HG02973 (cell line): ENCODE data around the gene ANKRD29.
"Not testable (repeated sequence)": the region's sequence is repeated elsewhere in the genome, so short reads cannot be mapped to it uniquely, and the experiment has no call there.

Source experiments
- ATAC-seq: cut with Tn5 transposase; IDR thresholded peaks from one replicate; pipeline ENCODE4 v1.9.1; 2021; ENCODE audit warnings: moderate library complexity; ENCODE audit not compliant: unreplicated experiment

The ANKRD29 gene

DNA sequence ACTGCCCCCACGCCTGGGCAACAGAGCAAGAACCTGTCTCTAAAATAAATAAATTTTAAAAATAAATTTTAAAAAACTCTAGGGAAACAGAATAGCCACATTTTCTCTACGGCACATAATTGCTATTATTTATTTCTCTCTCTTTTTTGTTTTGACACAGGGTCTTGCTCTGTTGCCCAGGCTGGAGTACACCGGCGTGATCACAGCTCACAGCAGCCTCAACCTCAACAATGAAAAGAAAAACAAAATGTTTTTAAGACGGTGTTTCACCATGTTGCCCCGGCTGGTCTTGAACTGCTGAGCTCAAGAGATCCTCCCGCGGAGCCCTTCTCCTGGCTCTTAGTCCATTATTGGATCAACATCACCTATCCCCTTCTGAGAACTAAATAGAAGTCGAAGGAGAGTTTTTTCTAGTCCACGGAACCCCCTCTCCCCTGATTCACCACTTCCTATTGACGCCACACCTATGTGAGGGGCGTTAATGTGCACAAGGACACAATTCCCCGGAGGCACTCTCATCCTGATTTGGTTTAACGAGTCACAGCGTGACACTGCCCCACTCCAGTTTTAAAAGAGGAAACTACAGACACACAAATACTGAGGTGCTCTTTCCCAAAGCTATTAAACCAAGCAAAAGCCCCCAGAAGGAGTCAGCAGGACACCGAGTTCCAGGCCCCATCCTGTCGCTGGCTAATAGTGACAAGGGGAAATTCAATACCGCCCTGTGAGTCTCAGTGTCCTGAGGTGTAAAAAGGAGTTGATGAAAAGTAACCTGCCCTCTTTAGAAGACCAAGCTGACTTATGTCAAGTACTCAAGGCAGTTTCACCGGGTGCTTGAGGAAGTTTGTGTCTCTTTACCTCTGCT, 77.5 kb downstream of the ANKRD29 start:
- no peak for ATAC-seq

DNA sequence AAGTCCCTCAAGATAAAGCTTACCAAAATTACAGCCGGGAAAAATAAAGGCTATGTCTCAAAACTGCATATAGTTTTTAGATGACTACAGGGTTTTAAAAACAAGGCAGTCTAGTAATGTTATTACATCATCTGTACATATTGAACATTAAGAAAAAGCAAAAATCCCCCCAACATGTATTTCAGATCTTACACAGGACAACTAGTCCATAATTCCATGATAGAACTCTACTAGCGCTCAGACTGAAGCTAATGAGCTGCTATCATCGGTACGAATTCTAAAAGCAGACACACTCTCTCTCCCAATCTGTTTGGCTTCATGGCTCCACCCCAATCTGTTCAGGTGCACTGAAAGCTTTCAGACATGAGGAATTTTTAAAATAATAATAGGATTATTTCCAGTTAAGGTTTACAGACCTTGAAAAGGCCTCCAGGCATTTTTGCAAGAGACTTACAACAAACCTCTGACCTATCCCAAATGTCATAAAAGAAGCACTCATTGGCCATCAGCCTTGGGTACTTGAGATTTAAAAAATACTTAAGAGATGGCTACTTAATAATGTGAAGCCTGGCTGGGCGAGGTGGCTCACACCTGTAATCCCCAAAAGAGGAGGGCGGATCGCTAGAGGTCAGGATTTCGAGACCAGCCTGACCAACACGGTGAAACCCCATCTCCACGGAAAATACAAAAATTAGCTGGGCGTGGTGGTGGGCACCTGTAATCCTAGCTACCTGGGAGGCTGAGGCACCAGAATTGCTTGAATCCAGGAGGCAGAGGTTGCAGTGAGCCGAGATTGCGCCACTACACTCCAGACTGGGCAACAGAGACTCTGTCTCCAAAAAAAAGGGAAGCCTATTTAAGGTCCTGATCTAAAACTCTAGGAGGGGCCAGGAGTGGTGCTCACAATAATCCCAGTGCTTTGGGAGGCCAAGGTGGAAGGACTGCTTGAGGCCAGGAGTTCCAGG, 78.4 kb downstream of the ANKRD29 start:
- ATAC-seq = no peak

- ATAC-seq = no peak
Measured at GRCh38 chr18:23583071-23583865, 79.4 kb downstream of the ANKRD29 start.

GRCh38 chr18:23580677-23581367, 81.9 kb downstream of the ANKRD29 start:
- ATAC-seq = no peak

DNA sequence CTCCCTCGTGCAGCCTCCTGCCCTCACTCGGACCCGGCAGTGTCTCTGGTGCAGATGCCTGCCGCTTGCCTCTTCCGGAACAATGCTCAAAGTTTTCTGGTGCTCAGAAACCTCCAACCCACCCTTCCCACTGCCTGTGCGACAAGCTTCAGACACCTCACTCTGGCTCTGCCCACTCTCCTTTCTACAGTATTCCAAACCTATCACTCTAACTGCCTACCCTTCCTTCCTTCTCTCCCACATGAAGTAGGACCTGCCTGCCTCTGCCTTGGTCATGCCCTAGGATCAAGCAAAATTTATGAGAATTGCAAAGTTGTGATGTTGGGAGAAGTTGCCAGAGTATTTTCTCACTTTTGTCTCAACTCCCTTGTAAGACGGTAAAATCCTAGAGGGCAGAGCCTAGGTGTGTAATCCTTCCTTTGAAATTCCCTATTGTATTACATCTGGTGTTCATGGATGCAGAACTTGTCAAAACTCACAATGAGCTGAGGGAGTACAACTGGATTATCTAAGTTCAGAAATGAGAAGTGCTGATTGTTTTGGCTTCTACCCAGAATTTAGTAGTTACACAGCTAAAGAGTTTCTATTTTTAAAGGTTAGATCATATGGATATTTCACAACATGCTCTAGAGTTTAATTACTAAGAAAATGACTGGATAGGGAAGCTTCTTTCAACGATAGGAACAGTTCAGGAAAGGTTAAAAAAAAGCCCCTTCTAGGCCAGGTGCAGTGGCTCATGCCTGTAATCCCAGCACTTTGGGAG, 83.6 kb downstream of the ANKRD29 start:
- no peak for ATAC-seq

GRCh38 chr18:23578067-23578701, 84.5 kb downstream of the ANKRD29 start:
- no peak for ATAC-seq

- not testable (repeated sequence) for ATAC-seq
Measured at GRCh38 chr18:23577521-23577920, 85.2 kb downstream of the ANKRD29 start.

GRCh38 chr18:23575309-23575651, 87.4 kb downstream of the ANKRD29 start:
- no peak for ATAC-seq

DNA sequence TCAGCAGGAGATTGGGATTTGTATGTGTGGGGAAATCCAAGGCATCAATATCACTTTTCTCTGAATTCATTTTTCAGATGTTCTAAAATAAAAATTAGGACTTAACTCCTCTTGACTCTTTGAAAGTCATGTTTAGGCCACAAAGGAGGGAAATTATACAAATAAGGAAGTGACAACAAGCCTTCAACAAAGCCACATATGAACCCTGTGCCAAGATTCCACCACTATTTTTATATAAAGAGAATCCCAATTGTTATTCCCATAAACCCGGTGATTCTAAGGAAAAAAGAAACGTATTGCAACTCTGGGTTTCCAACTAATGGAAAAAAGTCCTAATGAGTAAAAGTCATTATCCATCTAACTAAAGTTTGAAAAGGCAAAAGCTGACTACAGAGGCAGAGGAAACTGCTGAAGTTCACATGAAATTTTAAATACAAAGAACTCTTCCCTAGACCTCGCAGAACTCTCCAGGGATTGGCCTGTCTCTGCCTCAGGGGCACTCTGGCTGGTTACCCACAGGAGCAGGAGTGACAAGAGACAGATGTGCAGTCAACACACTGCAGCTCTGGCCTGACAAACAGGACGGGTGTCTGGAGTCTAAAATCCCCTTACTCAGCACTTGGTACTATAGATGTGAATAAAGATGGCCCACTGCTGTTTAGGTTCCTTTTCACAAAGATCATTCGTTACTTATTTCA, 88.0 kb downstream of the ANKRD29 start:
- ATAC-seq = no peak

- ATAC-seq = no peak
Measured at GRCh38 chr18:23573626-23574431, 88.9 kb downstream of the ANKRD29 start.

GRCh38 chr18:23573020-23573419, 89.7 kb downstream of the ANKRD29 start:
- no peak for ATAC-seq

- ATAC-seq = no peak
Measured at GRCh38 chr18:23572570-23572969, 90.1 kb downstream of the ANKRD29 start.

GRCh38 chr18:23572012-23572411, 90.7 kb downstream of the ANKRD29 start:
- ATAC-seq = no peak

DNA sequence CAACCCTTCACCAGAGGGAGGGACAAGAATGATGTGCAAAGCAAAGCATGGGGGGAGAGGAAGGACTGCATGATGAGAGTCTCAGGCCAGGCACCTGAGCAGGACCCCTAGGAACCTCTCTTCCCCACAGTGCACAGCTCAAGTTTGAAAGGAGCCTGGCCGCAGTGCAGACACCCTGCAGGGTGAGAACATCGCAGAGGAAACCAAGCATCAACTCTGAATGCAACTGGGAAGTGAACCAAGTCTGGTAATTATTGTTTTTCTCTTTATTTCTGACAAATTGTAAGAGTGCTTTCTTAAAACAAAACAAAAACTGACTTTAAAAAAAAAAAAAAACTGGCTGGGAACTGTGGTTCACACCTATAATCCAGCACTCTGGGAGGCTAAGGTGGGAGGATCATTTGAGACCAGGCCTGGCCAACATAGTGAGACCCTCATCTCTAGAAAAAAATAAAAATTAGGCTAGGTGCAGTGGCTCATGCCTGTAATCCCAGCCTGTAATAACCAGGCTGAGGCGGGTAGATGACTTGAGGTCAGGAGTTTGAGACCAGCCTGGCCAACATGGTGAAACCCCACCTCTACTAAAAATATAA, 91.7 kb downstream of the ANKRD29 start:
- ATAC-seq = no peak

- no peak for ATAC-seq
Measured at GRCh38 chr18:23569299-23570063, 93.2 kb downstream of the ANKRD29 start.

DNA sequence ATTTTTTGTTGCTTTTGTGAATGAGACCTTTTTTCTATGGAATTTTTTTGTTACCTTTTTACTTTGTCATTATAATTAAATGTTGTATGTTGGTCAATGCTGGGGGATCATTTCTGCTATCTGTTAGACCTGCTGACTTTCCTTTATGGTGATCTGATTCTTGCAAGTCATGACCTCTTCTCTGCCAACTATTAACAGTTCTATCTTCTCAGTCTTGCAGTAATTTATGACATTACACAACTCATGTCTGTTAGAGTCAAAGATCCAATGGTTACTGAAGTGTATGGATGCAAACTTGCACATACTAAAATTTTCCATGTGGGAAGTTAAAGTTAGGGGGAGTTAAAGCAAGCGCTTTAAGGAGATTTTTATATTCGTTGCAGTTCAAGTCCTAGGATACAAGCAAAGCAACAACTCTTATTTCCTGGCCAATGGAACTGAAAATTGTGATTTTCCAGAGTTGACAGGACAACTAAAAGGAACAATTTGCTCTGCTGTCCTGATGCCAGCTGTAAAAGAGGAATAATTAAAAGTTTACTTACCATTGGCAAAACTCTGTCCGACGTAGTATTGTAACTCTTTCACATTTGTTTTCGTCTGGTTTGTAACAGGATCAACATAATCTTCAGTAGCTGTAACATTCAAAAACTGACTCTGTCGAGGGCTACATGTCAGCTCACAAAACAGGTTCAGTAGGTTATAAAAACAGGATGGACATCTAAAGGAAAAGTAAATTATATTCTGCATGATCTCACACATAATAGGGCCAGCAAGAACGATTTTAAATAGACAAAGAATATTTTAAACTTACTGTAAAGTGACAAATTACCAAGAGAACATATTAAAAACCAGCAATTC, 94.2 kb downstream of the ANKRD29 start:
- no peak for ATAC-seq
